ENCODE data around the gene CCDC86. TPM values are rescaled to one million over a fixed set of nuclear protein-coding genes. Genes with fewer than 3 reads are reported as not detected.

CCDC86 gene
- total and polyA plus RNA-seq, 9 of the 15 experiments (the other 6 are each of a cell fraction or from before 2014, with no cell fraction given), result 4.6 to 102 (median 25.2) TPM

- TF ChIP-seq ZNF740 (CRISPR knock-in tag; IDR thresholded peaks at IDR 0.05), result no peak
- no peak for TF ChIP-seq ZNF740 (tag; IDR thresholded peaks at IDR 0.05)
- TF ChIP-seq PCBP1 (IDR thresholded peaks at IDR 0.05; ENCODE audit: low read depth, low read length, poor library complexity, severe bottlenecking), result no peak
- TF ChIP-seq PHF20 (IDR thresholded peaks at IDR 0.05; ENCODE audit: partially characterized antibody), result no peak
- no peak for TF ChIP-seq SREBF1 (IDR thresholded peaks at IDR 0.05; ENCODE audit: borderline replicate concordance, low read depth, low read length)
- TF ChIP-seq CTCF (IDR thresholded peaks at IDR 0.05 in 2 of 3, conservative IDR thresholded peaks at IDR 0.05 in 1 of 3; ENCODE audit: insufficient read depth in 2 of 3, low read depth in 1 of 3, low read length in 3 of 3), result no peak
- TF ChIP-seq ZNF398 (CRISPR knock-in tag; IDR thresholded peaks at IDR 0.05), result no peak
Observed at GRCh38 chr11:60880643-60881282, 38.9 kb downstream of the CCDC86 start (continued).
